CMK (cell line): Measurements from ENCODE around the gene SFTPB.
"Not testable (repeated sequence)": the region's sequence is repeated elsewhere in the genome, so short reads cannot be mapped to it uniquely, and the experiment has no call there.

ENCODE experiments used
- DNase-seq: peaks from one replicate; pipeline ENCODE4 v3.0.0-alpha.2; 2010; ENCODE audit warnings: low read depth

The SFTPB gene

GRCh38 chr2:85656468-85656867 lies 11.5 kb downstream of the SFTPB start:
- DNase-seq = no peak

DNA sequence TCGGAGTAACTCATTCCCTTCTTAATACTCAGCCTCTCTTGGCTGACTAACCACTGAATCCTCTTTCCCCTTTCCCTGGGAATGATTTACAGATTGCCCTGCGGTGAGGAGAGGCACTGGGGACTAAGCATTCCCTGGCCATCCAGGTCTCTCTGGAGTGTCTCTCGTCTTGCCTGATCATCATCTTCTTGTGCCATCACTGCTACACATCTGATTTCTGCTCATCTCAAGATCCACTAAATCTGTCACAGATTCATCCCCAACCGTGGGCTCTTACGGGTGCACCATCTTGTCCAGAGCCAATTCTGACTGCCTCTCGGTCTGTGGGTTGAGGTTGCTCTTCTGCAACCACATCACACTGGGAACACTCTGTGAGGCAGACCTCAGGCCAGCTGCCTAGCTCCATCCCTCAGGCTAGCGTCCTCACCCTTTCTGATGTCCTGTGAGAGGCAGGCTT lies 12.0 kb downstream of the SFTPB start:
- DNase-seq = no peak

- no peak for DNase-seq
These were observed 14.0 kb downstream of the SFTPB start for GRCh38 chr2:85653996-85654395.

- DNase-seq = no peak
These were observed 15.9 kb downstream of the SFTPB start for GRCh38 chr2:85652056-85652455.

DNA sequence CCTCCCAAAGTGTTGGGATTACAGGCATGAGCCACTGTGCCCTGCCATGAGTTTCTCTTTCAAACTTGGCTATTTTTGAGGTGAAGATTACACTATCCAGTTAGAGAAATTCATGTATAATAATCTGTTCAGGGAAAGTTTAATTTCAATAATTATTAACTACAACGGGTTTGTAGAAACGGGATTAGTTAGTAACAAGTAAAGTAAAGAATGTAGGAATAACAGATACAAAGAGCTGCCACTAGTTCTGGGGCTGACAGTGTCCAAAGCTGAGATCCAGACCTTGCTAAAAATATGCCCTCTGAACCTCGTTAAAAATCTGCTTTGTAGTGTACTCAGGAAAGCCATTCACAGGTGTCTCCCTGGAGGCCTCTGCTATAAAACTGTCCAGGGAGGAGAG lies 16.9 kb downstream of the SFTPB start:
- DNase-seq = no peak

DNA sequence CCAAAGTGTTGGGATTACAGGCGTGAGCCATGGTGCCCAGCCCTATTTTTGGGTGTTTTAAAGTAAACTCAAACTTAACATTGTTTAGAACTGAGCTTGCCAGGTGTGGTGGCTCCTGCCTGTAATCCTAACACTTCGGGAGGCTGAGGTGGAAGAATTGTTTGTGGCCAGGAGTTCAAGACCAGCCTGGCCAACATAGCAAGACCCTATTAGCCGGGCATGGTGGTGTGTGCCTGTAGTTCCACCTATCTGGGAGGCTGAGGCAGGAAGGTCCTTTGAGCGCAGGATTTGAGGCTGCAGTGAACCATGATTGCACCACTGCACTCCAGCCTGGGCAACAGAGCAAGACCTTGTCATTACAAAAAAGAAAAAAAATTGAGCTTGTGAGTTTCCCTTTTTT lies 17.5 kb downstream of the SFTPB start:
- DNase-seq = no peak

DNA sequence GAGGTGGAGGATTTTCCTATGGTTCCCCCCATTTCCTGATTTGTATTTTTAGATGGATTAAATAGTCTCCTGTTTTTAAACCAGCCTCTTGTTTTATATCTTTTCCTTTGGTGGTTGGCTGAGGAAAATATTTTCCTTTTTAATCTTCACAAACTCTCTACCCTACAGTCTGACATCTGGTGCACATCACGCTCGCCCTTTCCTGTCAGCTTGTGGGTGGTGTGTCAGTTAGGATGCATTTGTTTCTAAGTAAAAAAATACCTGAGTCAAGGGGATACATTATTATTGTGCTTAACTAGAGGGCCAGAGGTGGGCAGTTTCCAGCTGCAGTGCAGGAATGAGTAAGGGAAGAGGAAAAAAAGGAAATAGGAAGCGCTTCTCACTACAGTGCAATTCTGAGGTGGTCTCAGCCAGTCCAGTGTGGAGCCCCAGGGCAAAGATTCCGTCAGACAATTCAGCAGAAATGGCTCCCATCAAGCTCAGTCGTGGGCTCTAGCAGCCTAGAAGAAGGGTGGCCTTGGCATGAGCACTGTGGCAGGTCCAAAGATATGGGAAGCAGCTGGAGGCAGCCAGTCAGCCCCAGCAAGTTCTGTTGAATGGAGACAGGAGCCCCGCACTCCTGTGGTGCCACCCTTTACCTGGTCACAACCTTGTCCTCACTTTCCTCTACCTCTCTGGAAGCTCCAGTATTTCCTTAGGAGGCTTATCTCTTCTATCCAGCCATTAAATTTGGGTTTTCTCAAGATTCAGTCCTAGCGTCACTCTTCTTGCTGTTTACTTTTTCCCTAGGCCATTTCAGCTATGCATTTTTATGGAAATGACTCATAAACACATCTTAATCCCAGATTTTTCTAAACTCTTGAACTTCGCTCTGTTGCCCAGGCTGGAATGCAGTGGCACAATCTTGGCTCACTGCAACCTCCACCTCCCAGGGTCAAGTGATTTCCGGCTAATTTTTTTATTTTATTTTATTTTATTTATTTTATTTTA lies 18.5 kb downstream of the SFTPB start:
- DNase-seq = no peak

- no peak for DNase-seq
These were observed 19.4 kb downstream of the SFTPB start for GRCh38 chr2:85648619-85649018.

- DNase-seq = no peak
These were observed 20.0 kb downstream of the SFTPB start for GRCh38 chr2:85647823-85648526.

- no peak for DNase-seq
These were observed 21.8 kb downstream of the SFTPB start for GRCh38 chr2:85646166-85646565.

GRCh38 chr2:85644909-85645308 lies 23.1 kb downstream of the SFTPB start:
- DNase-seq = no peak

DNA sequence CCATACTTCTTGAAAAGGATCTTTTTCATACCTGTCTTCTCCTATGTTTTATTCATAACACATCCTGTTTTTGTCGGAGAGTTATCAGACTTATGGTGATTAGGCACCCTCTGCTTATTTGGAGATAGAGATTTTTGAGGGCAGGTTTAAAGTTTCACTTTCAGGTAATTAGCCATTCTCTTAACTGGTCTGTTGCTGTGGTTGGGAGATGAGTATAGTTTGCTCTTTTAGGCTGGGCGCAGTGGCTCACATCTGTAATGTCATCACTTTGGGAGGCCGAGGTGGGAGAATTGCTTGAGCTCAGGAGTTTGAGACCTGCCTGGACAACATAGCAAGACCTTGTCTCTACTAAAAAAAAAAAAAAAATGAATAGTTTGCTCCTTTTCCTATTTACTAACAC lies 25.3 kb downstream of the SFTPB start:
- no peak for DNase-seq

DNA sequence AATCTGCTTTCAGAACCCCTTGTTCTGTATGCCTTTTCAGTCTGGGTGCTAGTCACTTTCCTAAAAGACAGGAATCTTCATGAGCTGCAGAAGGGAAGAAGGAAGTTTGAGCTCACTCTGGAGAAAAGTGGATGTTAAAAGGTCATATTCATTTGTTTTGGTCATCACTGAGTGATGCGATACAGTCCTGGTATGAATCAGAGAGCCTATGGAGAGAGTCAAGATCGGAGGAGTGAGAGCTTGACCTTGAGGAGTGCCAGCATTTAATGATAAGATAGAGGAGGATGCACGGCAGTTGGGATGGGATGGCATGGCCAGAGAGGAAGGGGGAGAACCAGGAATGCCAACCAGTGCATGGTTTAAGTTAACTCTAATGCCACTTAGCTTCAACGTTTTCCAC lies 32.4 kb downstream of the SFTPB start:
- no peak for DNase-seq

- DNase-seq = no peak
These were observed 33.0 kb downstream of the SFTPB start for GRCh38 chr2:85635011-85635410.

GRCh38 chr2:85631316-85631715 lies 36.7 kb downstream of the SFTPB start:
- no peak for DNase-seq

DNA sequence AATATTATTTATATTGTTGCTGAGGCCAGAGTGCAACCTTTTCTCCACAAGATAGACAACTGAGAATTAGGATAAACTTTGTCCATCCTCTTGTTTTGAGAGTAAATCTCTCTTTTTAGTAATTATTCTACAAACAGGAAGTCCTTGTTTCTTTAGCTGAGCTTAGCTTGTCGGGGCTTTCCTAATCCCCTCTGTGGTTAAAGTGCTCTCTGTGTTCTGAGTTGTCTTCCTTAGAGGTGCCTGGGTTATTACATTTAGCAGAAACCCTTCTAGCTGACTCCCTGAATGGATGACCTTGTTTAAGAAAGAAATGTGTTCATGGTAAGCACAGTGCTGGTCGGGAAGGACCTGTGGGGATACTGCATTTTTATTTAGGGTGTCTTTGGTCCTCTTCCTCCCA lies 39.3 kb downstream of the SFTPB start:
- no peak for DNase-seq

DNA sequence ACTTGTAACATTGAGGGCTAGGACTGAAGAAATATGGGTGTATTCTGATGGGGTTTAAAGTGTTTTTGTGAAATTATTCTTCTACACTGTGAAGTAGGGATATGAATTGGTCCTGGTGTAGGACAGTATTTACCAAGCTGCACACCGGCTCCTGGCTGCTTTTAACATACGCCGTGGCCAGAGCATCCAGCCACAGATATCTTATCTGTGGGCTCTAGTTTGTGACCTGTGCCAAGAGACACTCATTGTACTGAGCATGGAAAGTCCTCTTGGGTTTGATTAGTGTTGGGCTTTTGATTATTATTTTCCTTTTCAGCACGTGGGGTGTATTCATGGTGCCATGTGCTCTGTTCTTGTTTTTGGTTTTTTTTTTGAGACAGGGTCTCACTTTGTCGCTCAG lies 44.0 kb downstream of the SFTPB start:
- no peak for DNase-seq

GRCh38 chr2:85621338-85621737 lies 46.7 kb downstream of the SFTPB start:
- DNase-seq = no peak

- DNase-seq = no peak
These were observed 48.4 kb downstream of the SFTPB start for GRCh38 chr2:85619617-85620016.

- DNase-seq = not testable (repeated sequence)
These were observed 50.3 kb downstream of the SFTPB start for GRCh38 chr2:85617723-85618122.

- no peak for DNase-seq
These were observed 52.6 kb downstream of the SFTPB start for GRCh38 chr2:85615413-85615728.

GRCh38 chr2:85614757-85615156 lies 53.2 kb downstream of the SFTPB start:
- not testable (repeated sequence) for DNase-seq
